Adrenal gland (tissue), 5 donors: ENCODE data around the gene KIAA1671.

Experiments used
- POLR2A ChIP-seq, 2 donors: fragments of 450-650 bp; IDR thresholded peaks; one replicate each; pipeline ENCODE4 v1.6.1; 2017; ENCODE audit warnings: antibody characterized with exemption in 2 of 2, mild to moderate bottlenecking in 2 of 2, moderate library complexity in 1 of 2
- TF ChIP-seq, protein P1 (sequence below), 6 experiments: fragments of 450-650 bp in 4 of 6; fragments of 200-600 bp in 2 of 6; sonication (generic) in 1 of 6; IDR thresholded peaks; 1 replicate in 5 of 6; 2 replicates in 1 of 6; pipeline versions ENCODE4 v1.5.1 to v1.8.0; 2016 to 2021; ENCODE audit warnings: antibody characterized with exemption in 6 of 6, mild to moderate bottlenecking in 2 of 6, moderate library complexity in 1 of 6
- donor health status: DM: no; HTN: no; CAD: no.

DNA sequence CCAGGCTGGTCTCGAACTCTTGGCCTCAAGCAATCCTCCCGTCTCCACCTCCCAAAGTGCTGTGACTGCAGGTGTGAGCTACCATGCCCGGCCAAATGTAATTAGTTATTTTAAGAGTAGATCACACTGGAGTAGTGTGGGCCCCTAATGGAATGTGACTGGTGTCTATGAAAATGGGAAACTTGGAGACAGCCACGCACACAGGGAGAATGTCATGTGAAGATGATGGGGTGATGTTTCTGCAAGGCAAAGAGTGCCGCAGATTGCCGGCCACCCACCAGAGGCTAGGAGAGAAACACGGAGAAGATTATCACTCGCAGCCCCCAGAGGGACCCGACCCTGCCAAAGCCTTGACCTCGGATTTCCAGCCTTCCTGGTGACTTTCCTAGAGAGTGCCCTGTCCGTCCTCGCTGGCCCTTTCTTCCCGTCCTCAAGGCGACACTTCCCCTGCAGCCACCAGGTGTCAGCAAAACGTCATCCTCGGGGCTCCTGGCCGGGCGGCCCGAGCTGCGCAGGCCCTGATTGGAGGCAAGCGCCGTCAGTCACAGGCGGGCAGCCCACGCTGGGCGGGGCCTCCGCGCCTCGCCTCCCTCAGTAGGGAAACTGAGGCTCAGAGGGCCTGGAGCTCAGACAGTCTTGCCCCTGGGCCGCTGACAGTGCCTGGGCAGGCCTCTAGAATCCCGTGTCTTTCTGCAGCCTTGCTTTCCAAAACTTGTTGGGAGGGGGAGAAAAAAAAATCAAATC, 283.2 kb downstream of the KIAA1671 start:
- TF ChIP-seq, protein P1, sequence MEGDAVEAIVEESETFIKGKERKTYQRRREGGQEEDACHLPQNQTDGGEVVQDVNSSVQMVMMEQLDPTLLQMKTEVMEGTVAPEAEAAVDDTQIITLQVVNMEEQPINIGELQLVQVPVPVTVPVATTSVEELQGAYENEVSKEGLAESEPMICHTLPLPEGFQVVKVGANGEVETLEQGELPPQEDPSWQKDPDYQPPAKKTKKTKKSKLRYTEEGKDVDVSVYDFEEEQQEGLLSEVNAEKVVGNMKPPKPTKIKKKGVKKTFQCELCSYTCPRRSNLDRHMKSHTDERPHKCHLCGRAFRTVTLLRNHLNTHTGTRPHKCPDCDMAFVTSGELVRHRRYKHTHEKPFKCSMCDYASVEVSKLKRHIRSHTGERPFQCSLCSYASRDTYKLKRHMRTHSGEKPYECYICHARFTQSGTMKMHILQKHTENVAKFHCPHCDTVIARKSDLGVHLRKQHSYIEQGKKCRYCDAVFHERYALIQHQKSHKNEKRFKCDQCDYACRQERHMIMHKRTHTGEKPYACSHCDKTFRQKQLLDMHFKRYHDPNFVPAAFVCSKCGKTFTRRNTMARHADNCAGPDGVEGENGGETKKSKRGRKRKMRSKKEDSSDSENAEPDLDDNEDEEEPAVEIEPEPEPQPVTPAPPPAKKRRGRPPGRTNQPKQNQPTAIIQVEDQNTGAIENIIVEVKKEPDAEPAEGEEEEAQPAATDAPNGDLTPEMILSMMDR (IDR thresholded peaks at IDR 0.05), result peak; percentile 36 to 71 (median 64)
- TF ChIP-seq POLR2A (IDR thresholded peaks at IDR 0.05), result no peak
